ENCODE measurements around the gene SHKBP1. TPM values are rescaled to one million over a fixed set of nuclear protein-coding genes. Genes with fewer than 3 reads are reported as not detected.

SHKBP1 gene
- total and polyA plus RNA-seq, 2 donors (not counting 1 experiment from before 2014, with no cell fraction given), result 179 to 227 TPM

DNA sequence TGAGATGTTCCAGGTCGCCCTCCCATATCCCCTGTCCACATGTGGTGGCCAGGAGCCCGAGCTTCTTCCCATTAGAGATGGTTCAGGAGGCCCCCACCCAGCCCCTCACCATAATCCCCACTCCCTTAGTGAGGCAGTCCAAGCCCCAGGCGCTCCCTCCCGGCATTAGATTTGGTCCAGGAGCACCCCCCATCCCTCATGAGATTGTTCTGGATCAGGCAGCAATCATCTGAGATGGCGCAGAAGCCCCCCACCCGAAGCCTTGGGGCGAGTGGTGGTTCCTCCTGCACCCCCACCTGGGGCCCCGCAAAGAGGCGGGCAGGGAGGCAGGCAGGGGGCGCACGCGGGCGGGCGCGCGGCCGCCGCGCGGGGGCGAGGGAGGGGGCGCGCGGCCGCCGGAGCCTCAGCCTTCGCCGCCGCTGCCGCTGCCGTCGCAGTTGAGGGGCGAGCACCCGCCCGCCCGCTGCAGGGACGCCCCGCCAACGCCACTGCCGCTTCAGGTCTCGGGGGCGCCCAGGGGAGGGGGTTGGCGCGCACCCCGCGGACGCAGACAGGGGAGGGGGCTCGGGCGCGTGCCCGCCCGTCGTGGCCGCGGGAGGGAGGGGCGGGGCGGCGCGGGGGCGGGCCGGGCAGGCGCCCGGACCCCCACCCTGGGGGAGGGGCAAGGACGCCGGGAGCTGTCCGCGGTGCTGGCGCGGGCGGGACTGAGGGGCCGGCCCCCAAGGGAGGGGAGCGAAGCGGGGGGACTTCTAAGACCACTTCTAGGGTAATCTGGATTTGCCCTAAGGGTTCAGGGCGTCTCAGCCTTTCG is 46.4 kb upstream of the SHKBP1 start:
- no peaks in the 10 kb centered on the region for H4K20me1 ChIP-seq (ENCODE audit: control insufficient read depth, insufficient read depth, low read length, poor library complexity, severe bottlenecking)
- H3K9me3 ChIP-seq (ENCODE audit: control extremely low read depth in 1 of 3, control insufficient read depth in 2 of 3, insufficient read depth in 1 of 3, low read length in 2 of 3), result peaks cover 0 to 29% (median 6%) of the 10 kb centered on the region in 3 donors
- peaks cover 0 to 45% (median 22%) of the 10 kb centered on the region in 4 experiments for H3K27me3 ChIP-seq (replicated peaks in 1 of 4; ENCODE audit: control extremely low read depth in 1 of 4, control insufficient read depth in 3 of 4, insufficient read depth in 4 of 4, low read length in 3 of 4)
- Mint-ChIP-seq H3K27me3 (peaks cover 43% of the 10 kb centered on the region), H3K9me3 (ENCODE audit: insufficient read depth) (no peaks in the 10 kb centered on the region), H3K4me1 (peaks cover 13% of the 10 kb centered on the region), H3K27ac (no peak overlapping the region), H3K4me3 (peak overlapping the region; percentile 82)
- H3K4me3 ChIP-seq (ENCODE audit: control extremely low read depth in 1 of 5, extremely low read depth in 1 of 5, insufficient read depth in 1 of 5, low read depth in 2 of 5, low read length in 4 of 5), result peak overlapping the region in 1 of 5 experiments; percentile 69
- POLR2A ChIA-PET, result no interaction called here
- no peak overlapping the region for H3K9ac ChIP-seq (ENCODE audit: low read length)
- CTCF ChIA-PET, result interaction anchor here (0.5 to 1.7 kb wide), 7 partner anchors 10 to 225 kb away, joined by 3 to 6 read pairs (median 4); no protein-coding TSS in a partner anchor
- WGBS (ENCODE audit: insufficient coverage), result 5% methylated on average over 73 of the region's 75 CpGs
- no peak overlapping the region for H3K27ac ChIP-seq (ENCODE audit: low read length in 2 of 2)
- no peaks in the 10 kb centered on the region for H3K79me2 ChIP-seq (ENCODE audit: control insufficient read depth, insufficient read depth, low read length)
- H3K4me2 ChIP-seq (replicated peaks; ENCODE audit: low read depth, low read length, poor library complexity, severe bottlenecking), result peak overlapping the region; percentile 89
- H2AFZ ChIP-seq (ENCODE audit: insufficient read depth, low read depth, low read length, poor library complexity, severe bottlenecking), result no peak overlapping the region
- no peak for TF ChIP-seq EZH2 (IDR thresholded peaks at IDR 0.05; ENCODE audit: borderline replicate concordance, insufficient read depth, low read depth, low read length, poor library complexity, severe bottlenecking)
- TF ChIP-seq, protein P1, sequence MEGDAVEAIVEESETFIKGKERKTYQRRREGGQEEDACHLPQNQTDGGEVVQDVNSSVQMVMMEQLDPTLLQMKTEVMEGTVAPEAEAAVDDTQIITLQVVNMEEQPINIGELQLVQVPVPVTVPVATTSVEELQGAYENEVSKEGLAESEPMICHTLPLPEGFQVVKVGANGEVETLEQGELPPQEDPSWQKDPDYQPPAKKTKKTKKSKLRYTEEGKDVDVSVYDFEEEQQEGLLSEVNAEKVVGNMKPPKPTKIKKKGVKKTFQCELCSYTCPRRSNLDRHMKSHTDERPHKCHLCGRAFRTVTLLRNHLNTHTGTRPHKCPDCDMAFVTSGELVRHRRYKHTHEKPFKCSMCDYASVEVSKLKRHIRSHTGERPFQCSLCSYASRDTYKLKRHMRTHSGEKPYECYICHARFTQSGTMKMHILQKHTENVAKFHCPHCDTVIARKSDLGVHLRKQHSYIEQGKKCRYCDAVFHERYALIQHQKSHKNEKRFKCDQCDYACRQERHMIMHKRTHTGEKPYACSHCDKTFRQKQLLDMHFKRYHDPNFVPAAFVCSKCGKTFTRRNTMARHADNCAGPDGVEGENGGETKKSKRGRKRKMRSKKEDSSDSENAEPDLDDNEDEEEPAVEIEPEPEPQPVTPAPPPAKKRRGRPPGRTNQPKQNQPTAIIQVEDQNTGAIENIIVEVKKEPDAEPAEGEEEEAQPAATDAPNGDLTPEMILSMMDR (IDR thresholded peaks at IDR 0.05), result no peak
- H3K4me1 ChIP-seq (ENCODE audit: control insufficient read depth in 2 of 2, insufficient read depth in 2 of 2, low read length in 2 of 2), result peaks cover 13 to 14% of the 10 kb centered on the region in 2 donors
- no peak for ATAC-seq (ENCODE audit: low read depth)
- peak; percentile 43 for DNase-seq
- intact Hi-C loops (cut with micrococcal nuclease), result no loop called here
- no peaks in the 10 kb centered on the region for H3K36me3 ChIP-seq (replicated peaks in 1 of 2; ENCODE audit: control extremely low read depth in 1 of 2, control insufficient read depth in 1 of 2, extremely low read depth in 1 of 2, insufficient read depth in 2 of 2, low read length in 1 of 2)

DNA sequence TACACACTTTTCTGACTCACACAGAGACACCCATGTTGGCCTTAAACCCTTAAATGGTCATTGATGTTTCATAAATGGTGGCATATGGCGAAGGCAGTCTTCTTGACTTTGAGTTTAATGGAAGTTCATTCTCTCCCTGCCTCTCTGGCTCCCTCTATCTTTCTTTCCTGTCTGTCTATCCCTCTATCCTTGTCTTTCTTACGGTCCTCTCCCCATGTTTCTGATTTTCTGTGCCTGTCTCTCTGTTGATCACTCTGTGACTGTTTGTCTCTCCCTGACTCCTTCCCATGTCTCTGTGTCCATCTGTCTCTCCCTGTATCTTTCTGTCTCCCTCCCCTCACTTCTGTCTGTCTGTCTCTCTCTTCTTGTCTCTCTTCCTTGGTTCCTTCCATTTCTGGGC is 43.2 kb upstream of the SHKBP1 start:
- peaks cover 33% of the 10 kb centered on the region for H3K27me3 Mint-ChIP-seq
- H3K27ac Mint-ChIP-seq, result no peak overlapping the region
- Histone ChIP-seq H3K79me2 (ENCODE audit: control insufficient read depth, insufficient read depth, low read length) (no peaks in the 10 kb centered on the region), H3K9ac (ENCODE audit: low read length) (no peak overlapping the region), H3K27ac (ENCODE audit: low read length in 2 of 2) (no peak overlapping the region), H4K20me1 (ENCODE audit: control insufficient read depth, insufficient read depth, low read length, poor library complexity, severe bottlenecking) (no peaks in the 10 kb centered on the region), H3K9me3 (ENCODE audit: control extremely low read depth in 1 of 3, control insufficient read depth in 2 of 3, insufficient read depth in 1 of 3, low read length in 2 of 3) (peaks cover 0 to 27% (median 6%) of the 10 kb centered on the region in 3 donors), H3K4me2 (replicated peaks; ENCODE audit: low read depth, low read length, poor library complexity, severe bottlenecking) (no peak overlapping the region), H3K36me3 (replicated peaks in 1 of 2; ENCODE audit: control extremely low read depth in 1 of 2, control insufficient read depth in 1 of 2, extremely low read depth in 1 of 2, insufficient read depth in 2 of 2, low read length in 1 of 2) (no peaks in the 10 kb centered on the region), H2AFZ (ENCODE audit: insufficient read depth, low read depth, low read length, poor library complexity, severe bottlenecking) (no peak overlapping the region), H3K4me3 (ENCODE audit: control extremely low read depth in 1 of 5, extremely low read depth in 1 of 5, insufficient read depth in 1 of 5, low read depth in 2 of 5, low read length in 4 of 5) (no peak overlapping the region), H3K27me3 (replicated peaks in 1 of 4; ENCODE audit: control extremely low read depth in 1 of 4, control insufficient read depth in 3 of 4, insufficient read depth in 4 of 4, low read length in 3 of 4) (peaks cover 0 to 45% (median 22%) of the 10 kb centered on the region in 4 experiments), H3K4me1 (ENCODE audit: control insufficient read depth in 2 of 2, insufficient read depth in 2 of 2, low read length in 2 of 2) (peaks cover 13 to 14% of the 10 kb centered on the region in 2 donors)
- DNase-seq (no peak), ATAC-seq (ENCODE audit: low read depth) (no peak)
- WGBS (ENCODE audit: insufficient coverage), result 92% methylated on average over 1 of the region's 2 CpGs
- H3K9me3 Mint-ChIP-seq (ENCODE audit: insufficient read depth), result no peaks in the 10 kb centered on the region
- ChIA-PET POLR2A (no interaction called here), CTCF (interaction anchor here (0.6 to 3.5 kb wide), 2 partner anchors 19 to 101 kb away, joined by 3 to 17 read pairs; no protein-coding TSS in a partner anchor)
- intact Hi-C loops (cut with micrococcal nuclease), result no loop called here
- no peak overlapping the region for H3K4me3 Mint-ChIP-seq
- TF ChIP-seq, protein P1 (IDR thresholded peaks at IDR 0.05), result no peak
- TF ChIP-seq EZH2 (IDR thresholded peaks at IDR 0.05; ENCODE audit: borderline replicate concordance, insufficient read depth, low read depth, low read length, poor library complexity, severe bottlenecking), result no peak
- H3K4me1 Mint-ChIP-seq, result peaks cover 13% of the 10 kb centered on the region
